ENCODE data around the gene COL5A1.

Gene COL5A1

GRCh38 chr9:134770972-134771971, 129.7 kb downstream of the COL5A1 start:
- no peak overlapping the region for H3K4me3 ChIP-seq (ENCODE audit: control insufficient read depth, low read depth, low read length)
- no peak for TF ChIP-seq CTCF (conservative IDR thresholded peaks at IDR 0.05; ENCODE audit: control insufficient read depth, insufficient read depth, low read depth, low read length)
- no peak for DNase-seq (ENCODE audit: low read depth)

GRCh38 chr9:134772331-134772730, 130.7 kb downstream of the COL5A1 start:
- no peak for TF ChIP-seq CTCF (conservative IDR thresholded peaks at IDR 0.05; ENCODE audit: control insufficient read depth, insufficient read depth, low read depth, low read length)
- H3K4me3 ChIP-seq (ENCODE audit: control insufficient read depth, low read depth, low read length), result no peak overlapping the region
- no peak for DNase-seq (ENCODE audit: low read depth)

- H3K4me3 ChIP-seq (ENCODE audit: control insufficient read depth, low read depth, low read length), result no peak overlapping the region
- DNase-seq (ENCODE audit: low read depth), result no peak
- no peak for TF ChIP-seq CTCF (conservative IDR thresholded peaks at IDR 0.05; ENCODE audit: control insufficient read depth, insufficient read depth, low read depth, low read length)
Measured at GRCh38 chr9:134773842-134774241, 132.2 kb downstream of the COL5A1 start.

GRCh38 chr9:134774410-134774809, 132.8 kb downstream of the COL5A1 start:
- no peak for DNase-seq (ENCODE audit: low read depth)
- no peak overlapping the region for H3K4me3 ChIP-seq (ENCODE audit: control insufficient read depth, low read depth, low read length)
- no peak for TF ChIP-seq CTCF (conservative IDR thresholded peaks at IDR 0.05; ENCODE audit: control insufficient read depth, insufficient read depth, low read depth, low read length)

- DNase-seq (ENCODE audit: low read depth), result no peak
- H3K4me3 ChIP-seq (ENCODE audit: control insufficient read depth, low read depth, low read length), result no peak overlapping the region
- no peak for TF ChIP-seq CTCF (conservative IDR thresholded peaks at IDR 0.05; ENCODE audit: control insufficient read depth, insufficient read depth, low read depth, low read length)
Measured at GRCh38 chr9:134775081-134775951, 133.7 kb downstream of the COL5A1 start.

GRCh38 chr9:134776080-134776796, 134.6 kb downstream of the COL5A1 start:
- H3K4me3 ChIP-seq (ENCODE audit: control insufficient read depth, low read depth, low read length), result no peak overlapping the region
- DNase-seq (ENCODE audit: low read depth), result no peak
- TF ChIP-seq CTCF (conservative IDR thresholded peaks at IDR 0.05; ENCODE audit: control insufficient read depth, insufficient read depth, low read depth, low read length), result no peak
